ENCODE measurements around the gene CLN6.

CLN6 gene

GRCh38 chr15:68276668-68277067 lies 47.1 kb upstream of the CLN6 start:
- in situ Hi-C loops (cut with HindIII; ENCODE audit: low pct_ligation_motif_present, low sequenced_read_pairs), result no loop called here
- TF ChIP-seq CTCF (IDR thresholded peaks at IDR 0.05; ENCODE audit: low read depth, low read length, missing control alignments), result no peak
- Histone ChIP-seq H3K27ac (peak overlapping the region; percentile 84), H3K27me3 (replicated peaks) (no peaks in the 10 kb centered on the region), H3K36me3 (replicated peaks) (no peaks in the 10 kb centered on the region), H3K4me3 (ENCODE audit: low read depth, low read length) (peak overlapping the region; percentile 82)
- DNase-seq, result no peak

- DNase-seq, result no peak
- Histone ChIP-seq H3K27me3 (replicated peaks) (no peaks in the 10 kb centered on the region), H3K36me3 (replicated peaks) (no peaks in the 10 kb centered on the region), H3K27ac (no peak overlapping the region), H3K4me3 (ENCODE audit: low read depth, low read length) (no peak overlapping the region)
- in situ Hi-C loops (cut with HindIII; ENCODE audit: low pct_ligation_motif_present, low sequenced_read_pairs), result no loop called here
- no peak for TF ChIP-seq CTCF (IDR thresholded peaks at IDR 0.05; ENCODE audit: low read depth, low read length, missing control alignments)
Observed at GRCh38 chr15:68275165-68275746, 45.7 kb upstream of the CLN6 start.

- no peak for DNase-seq
- TF ChIP-seq CTCF (IDR thresholded peaks at IDR 0.05; ENCODE audit: low read depth, low read length, missing control alignments), result no peak
- Histone ChIP-seq H3K27me3 (replicated peaks) (no peaks in the 10 kb centered on the region), H3K4me3 (ENCODE audit: low read depth, low read length) (no peak overlapping the region), H3K27ac (no peak overlapping the region), H3K36me3 (replicated peaks) (no peaks in the 10 kb centered on the region)
- in situ Hi-C loops (cut with HindIII; ENCODE audit: low pct_ligation_motif_present, low sequenced_read_pairs), result no loop called here
Observed at GRCh38 chr15:68274201-68274848, 44.8 kb upstream of the CLN6 start.

- Histone ChIP-seq H3K27ac (peak overlapping the region; percentile 79), H3K4me3 (ENCODE audit: low read depth, low read length) (no peak overlapping the region), H3K27me3 (replicated peaks) (no peaks in the 10 kb centered on the region), H3K36me3 (replicated peaks) (no peaks in the 10 kb centered on the region)
- peak; percentile 61 for DNase-seq
- in situ Hi-C loops (cut with HindIII; ENCODE audit: low pct_ligation_motif_present, low sequenced_read_pairs), result no loop called here
- TF ChIP-seq CTCF (IDR thresholded peaks at IDR 0.05; ENCODE audit: low read depth, low read length, missing control alignments), result no peak
Observed at GRCh38 chr15:68272721-68273271, 43.3 kb upstream of the CLN6 start.

- Histone ChIP-seq H3K27ac (peak overlapping the region; percentile 79), H3K36me3 (replicated peaks) (no peaks in the 10 kb centered on the region), H3K4me3 (ENCODE audit: low read depth, low read length) (no peak overlapping the region), H3K27me3 (replicated peaks) (no peaks in the 10 kb centered on the region)
- peak; percentile 76 for DNase-seq
- no peak for TF ChIP-seq CTCF (IDR thresholded peaks at IDR 0.05; ENCODE audit: low read depth, low read length, missing control alignments)
- in situ Hi-C loops (cut with HindIII; ENCODE audit: low pct_ligation_motif_present, low sequenced_read_pairs), result no loop called here
Observed at GRCh38 chr15:68271854-68272471, 42.4 kb upstream of the CLN6 start.

Data from brain microvascular endothelial cell (primary cell).